ENCODE results near the gene ABR.

GRCh38 chr17:1202291-1202690 lies 22.5 kb upstream of the ABR start:
- TF ChIP-seq CTCF (CRISPR knock-in tag; IDR thresholded peaks at IDR 0.05) (no peak), BHLHE40 (IDR thresholded peaks at IDR 0.05; ENCODE audit: low read length) (no peak), PBX3 (CRISPR knock-in tag; IDR thresholded peaks at IDR 0.05; ENCODE audit: borderline replicate concordance) (no peak), JUND (CRISPR knock-in tag; IDR thresholded peaks at IDR 0.05) (no peak), ZBTB21 (CRISPR knock-in tag; IDR thresholded peaks at IDR 0.05) (no peak), DMAP1 (CRISPR knock-in tag; IDR thresholded peaks at IDR 0.05) (no peak), POLR2A (IDR thresholded peaks at IDR 0.05; ENCODE audit: insufficient read depth in 1 of 2, low read depth in 2 of 2, low read length in 2 of 2) (no peak), RFX5 (IDR thresholded peaks at IDR 0.05; ENCODE audit: low read depth, low read length) (no peak), ZNF207 (IDR thresholded peaks at IDR 0.05; ENCODE audit: borderline replicate concordance) (no peak), ZBTB2 (CRISPR knock-in tag; IDR thresholded peaks at IDR 0.05; ENCODE audit: low read depth) (no peak)
